GM19452 (cell line): ENCODE measurements around the gene CES5A.
"Not testable (repeated sequence)": the region's sequence is repeated elsewhere in the genome, so short reads cannot be mapped to it uniquely, and the experiment has no call there.

ENCODE experiments used
- ATAC-seq: cut with Tn5 transposase; IDR thresholded peaks from one replicate; pipeline ENCODE4 v1.9.1; 2021; ENCODE audit not compliant: unreplicated experiment

The CES5A gene

GRCh38 chr16:55875273-55875672 is at the start of gene CES5A:
TSS of gene CES5A (minus strand) at chr16:55875373. CDS start at chr16:55875221, 152 bp downstream.
- no peak for ATAC-seq

- no peak for ATAC-seq
Measured at GRCh38 chr16:55922662-55923061, 47.5 kb upstream of the CES5A start.

- ATAC-seq, result no peak
Measured at GRCh38 chr16:55917373-55918160, 42.4 kb upstream of the CES5A start.

- no peak for ATAC-seq
Measured at GRCh38 chr16:55915096-55915827, 40.1 kb upstream of the CES5A start.

DNA sequence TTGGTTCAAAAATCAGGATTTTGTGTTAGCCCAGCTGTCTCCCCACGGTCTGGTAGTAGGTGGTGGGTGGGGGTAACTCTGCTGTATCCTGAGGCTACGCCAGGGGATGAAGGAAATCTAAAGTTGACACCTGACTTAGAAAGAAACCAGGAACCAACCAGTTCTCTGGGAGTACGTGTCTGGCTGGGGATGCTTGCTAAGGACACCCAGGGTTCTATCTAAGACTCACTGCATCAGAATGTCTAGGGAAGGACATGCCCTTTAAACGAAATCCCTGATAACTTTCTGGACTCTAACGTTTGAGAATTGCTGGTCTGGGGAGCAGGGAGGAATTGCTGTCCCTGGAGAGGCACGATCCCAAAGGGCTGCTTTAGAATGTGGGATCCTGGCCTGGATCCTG is 39.2 kb upstream of the CES5A start:
- ATAC-seq, result no peak

- no peak for ATAC-seq
Measured at GRCh38 chr16:55913716-55914115, 38.5 kb upstream of the CES5A start.

DNA sequence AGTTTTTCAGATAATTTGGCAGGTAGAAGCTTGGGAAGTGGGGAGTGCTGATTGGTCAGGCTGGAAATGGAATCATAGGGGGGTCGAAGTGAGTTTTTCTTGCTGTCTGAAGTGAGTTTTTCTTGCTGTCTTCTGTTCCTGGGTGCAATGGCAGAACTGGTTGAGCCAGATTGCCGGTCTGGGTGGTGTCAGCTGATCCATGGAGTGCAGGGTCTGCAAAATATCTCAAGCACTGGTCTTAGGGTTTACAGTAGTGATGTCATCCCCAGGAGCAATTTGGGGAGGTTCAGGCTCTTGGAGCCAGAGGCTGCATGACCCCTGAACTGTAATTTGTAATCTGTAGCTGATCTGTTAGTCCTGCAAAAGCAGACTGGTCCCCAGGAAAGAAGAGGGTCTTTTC is 37.9 kb upstream of the CES5A start:
- ATAC-seq, result not testable (repeated sequence)

- no peak for ATAC-seq
Measured at GRCh38 chr16:55912022-55912421, 36.8 kb upstream of the CES5A start.

DNA sequence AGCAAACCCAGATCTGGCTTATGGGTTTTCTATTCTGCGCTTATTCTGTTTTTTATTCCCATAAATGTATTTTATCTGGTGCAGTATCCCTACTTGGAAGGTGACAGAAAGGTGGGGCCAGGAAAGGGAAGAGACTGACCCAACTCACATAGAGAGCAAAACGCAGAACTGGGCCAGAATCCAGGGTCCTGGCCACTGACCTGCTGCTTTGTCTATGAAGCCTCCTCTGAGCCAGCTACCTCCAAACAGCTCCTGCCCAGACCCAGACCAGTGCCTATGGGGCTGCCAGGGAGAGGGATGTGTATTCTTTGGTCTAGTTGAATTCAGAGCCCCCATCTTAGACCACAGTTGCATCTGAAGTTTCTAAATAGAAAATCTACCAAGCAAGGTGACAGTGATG is 36.4 kb upstream of the CES5A start:
- no peak for ATAC-seq

- ATAC-seq, result no peak
Measured at GRCh38 chr16:55909876-55910275, 34.7 kb upstream of the CES5A start.

GRCh38 chr16:55908641-55909040 is 33.5 kb upstream of the CES5A start:
- no peak for ATAC-seq

DNA sequence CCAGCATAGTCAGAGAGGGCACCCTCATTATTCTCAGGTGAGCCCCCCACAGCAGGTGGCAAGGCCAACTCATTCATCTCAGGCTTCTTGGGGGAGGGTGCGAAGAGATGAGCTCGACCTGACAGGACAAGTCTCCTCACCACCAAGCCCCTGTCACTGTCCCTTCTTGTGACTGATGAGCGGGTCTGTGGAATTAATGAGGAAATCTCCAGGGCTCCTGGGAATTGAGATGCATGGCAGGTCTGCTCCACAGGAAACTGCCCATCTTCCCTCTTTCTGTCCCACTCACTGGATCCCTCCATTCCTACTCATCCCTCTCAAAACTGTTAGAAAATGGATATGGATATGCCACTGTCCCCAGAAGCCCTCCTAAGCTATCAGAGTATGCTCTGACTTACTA is 32.5 kb upstream of the CES5A start:
- ATAC-seq, result no peak

- ATAC-seq, result no peak
Measured at GRCh38 chr16:55906123-55906522, 30.9 kb upstream of the CES5A start.

- no peak for ATAC-seq
Measured at GRCh38 chr16:55905651-55906050, 30.5 kb upstream of the CES5A start.

GRCh38 chr16:55901566-55902217 is 26.5 kb upstream of the CES5A start:
- no peak for ATAC-seq

DNA sequence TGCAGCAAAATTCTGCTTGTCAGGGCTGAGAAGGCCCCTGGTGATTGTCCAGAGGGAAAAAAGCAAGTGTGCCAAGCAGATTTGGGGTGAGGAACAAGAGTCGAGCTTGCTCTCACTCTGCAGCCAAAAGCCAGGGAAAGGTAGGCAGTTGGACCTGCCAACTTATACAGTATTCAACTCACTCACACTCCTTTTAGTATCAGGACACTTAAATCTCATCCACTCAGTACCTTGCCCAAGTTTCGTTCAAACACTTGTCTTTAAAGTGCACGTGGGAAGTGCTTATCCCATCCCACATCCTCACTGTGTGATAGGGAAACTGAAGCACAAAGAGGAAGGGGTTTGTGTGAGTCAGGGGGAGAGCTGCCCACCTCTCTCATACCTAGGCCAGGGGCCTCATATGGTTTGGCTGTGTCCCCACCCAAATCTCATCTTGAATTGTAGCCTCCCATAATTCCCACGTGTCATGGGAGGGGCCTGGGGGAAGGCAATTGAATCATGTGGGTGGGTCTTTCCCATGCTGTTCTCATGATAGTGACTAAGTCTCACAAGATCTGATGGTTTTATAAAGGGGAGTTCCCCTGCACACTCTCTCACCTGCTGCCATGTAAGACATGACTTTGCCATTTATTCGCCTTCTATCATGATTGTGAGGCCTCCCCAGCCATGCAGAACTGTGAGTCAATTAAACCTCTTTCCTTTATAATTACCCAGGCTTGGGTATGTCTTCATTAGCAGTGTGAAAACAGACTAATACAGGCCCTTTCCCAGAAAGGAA is 25.6 kb upstream of the CES5A start:
- ATAC-seq, result no peak

DNA sequence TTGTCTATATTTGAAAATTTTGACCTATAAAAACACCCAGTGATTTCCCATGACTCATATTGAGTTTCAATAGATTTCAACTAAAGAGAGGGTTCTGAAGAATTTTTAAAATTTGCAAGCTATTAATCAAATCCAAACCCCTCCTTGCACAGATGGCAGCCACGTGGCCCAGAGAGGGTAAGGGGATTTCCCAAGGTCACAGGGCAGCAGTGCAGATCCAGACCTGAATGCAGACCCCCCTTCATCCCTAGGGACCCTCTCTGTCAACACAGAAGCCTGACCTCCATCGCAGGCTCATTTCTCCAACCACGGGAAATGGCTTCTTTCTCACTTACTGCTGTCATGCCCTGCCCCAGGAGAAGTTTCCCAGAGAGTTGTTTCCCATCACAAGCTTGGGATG is 24.7 kb upstream of the CES5A start:
- ATAC-seq, result no peak

GRCh38 chr16:55898592-55898991 is 23.4 kb upstream of the CES5A start:
- ATAC-seq, result no peak

DNA sequence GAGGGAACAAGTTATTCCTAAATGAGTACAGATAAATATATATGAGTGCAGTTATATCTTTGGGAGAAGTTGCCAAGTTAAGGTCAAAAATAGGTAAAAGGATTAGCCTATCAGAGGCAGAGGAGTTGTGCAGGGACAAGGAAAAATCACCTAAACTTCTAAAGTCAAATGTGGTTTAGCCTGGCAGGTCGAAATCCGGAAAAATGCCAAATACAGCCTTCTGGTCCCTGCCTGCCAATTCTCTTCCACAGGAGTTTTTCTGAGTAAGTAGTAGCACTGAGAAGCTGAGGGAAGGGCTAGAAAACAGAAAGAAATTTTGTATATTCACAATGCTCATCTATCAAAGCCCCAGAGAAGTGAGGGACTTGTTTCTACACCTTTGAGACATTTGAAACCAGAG is 17.6 kb upstream of the CES5A start:
- ATAC-seq, result no peak

DNA sequence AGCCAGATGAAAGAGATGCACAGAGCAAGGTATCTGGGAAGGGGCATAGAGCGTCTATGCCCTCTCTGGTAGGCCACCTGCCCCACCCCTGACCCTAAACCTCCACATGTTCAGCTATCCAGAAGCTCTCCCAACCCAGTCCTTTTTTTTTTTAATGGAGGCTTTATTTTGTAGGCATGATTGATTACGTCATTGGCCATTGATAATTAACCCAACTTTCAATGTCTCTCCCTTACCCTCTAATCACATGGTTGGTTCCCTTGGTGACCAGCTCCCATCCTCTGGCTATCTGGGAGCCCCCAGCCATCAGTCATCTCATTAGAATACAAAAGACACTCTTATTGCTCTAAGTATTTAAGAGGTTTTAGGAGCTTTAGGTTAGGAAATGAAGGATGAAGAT is 14.3 kb upstream of the CES5A start:
- no peak for ATAC-seq

GRCh38 chr16:55888546-55888945 is 13.4 kb upstream of the CES5A start:
- ATAC-seq, result no peak
